HEK293 (cell line): ENCODE data around the gene CDC37.

Experiments
- GLI2 ChIP-seq: fragments of 450-650 bp; formaldehyde crosslinking; IDR thresholded peaks from 2 replicates; pipeline ENCODE4; 2017; ENCODE audit warnings: missing biosample characterization, missing genetic modification characterization, low read depth, borderline replicate concordance
- GLIS2 ChIP-seq: fragments of 450-650 bp; formaldehyde crosslinking; IDR thresholded peaks from 2 replicates; pipeline ENCODE4 v1.5.1; 2016; ENCODE audit warnings: missing biosample characterization, missing genetic modification characterization
- HOXD13 ChIP-seq: sonication (generic); formaldehyde crosslinking; IDR thresholded peaks from 2 replicates; pipeline ENCODE4 v1.8.0; 2022; ENCODE audit warnings: missing genetic modification reagents, borderline replicate concordance
- KLF16 ChIP-seq: fragments of 450-650 bp; formaldehyde crosslinking; IDR thresholded peaks from 2 replicates; pipeline ENCODE4 v1.5.1; 2017; ENCODE audit warnings: missing biosample characterization, missing genetic modification characterization
- KLF7 ChIP-seq: fragments of 450-650 bp; formaldehyde crosslinking; IDR thresholded peaks from 2 replicates; pipeline ENCODE4 v1.5.1; 2016; ENCODE audit warnings: missing biosample characterization, missing genetic modification characterization, borderline replicate concordance
- PBX3 ChIP-seq: sonication (generic); formaldehyde crosslinking; IDR thresholded peaks from 2 replicates; pipeline ENCODE4 v1.8.1; 2022; ENCODE audit warnings: mild to moderate bottlenecking, moderate library complexity, missing genetic modification reagents
- RBAK ChIP-seq: fragments of 450-650 bp; formaldehyde crosslinking; IDR thresholded peaks from 2 replicates; pipeline ENCODE4 v1.5.1; 2016; ENCODE audit warnings: missing biosample characterization, missing genetic modification characterization
- SALL2 ChIP-seq: fragments of 450-650 bp; formaldehyde crosslinking; IDR thresholded peaks from 2 replicates; pipeline ENCODE4 v1.5.0; 2017; ENCODE audit warnings: missing biosample characterization, mild to moderate bottlenecking, missing genetic modification characterization, borderline replicate concordance
- SCRT1 ChIP-seq: fragments of 450-650 bp; formaldehyde crosslinking; IDR thresholded peaks from 2 replicates; pipeline ENCODE4 v1.5.1; 2016; ENCODE audit warnings: missing biosample characterization, missing genetic modification characterization, borderline replicate concordance
- TCF7L2 ChIP-seq: IDR thresholded peaks from 2 replicates; pipeline ENCODE4 v1.6.1; 2011; ENCODE audit warnings: low read depth, mild to moderate bottlenecking, inconsistent platforms, low read length, moderate library complexity, borderline replicate concordance
- TRIM28 ChIP-seq: IDR thresholded peaks from 2 replicates; pipeline ENCODE4 v1.6.1; 2011; ENCODE audit warnings: low read length, control low read depth, borderline replicate concordance
- ZBTB17 ChIP-seq: fragments of 450-650 bp; formaldehyde crosslinking; IDR thresholded peaks from 2 replicates; pipeline ENCODE4 v1.5.1; 2016; ENCODE audit warnings: missing biosample characterization, missing genetic modification characterization
- ZBTB21 ChIP-seq: fragments of 450-650 bp; formaldehyde crosslinking; IDR thresholded peaks from 2 replicates; pipeline ENCODE4 v1.5.1; 2017; ENCODE audit warnings: missing biosample characterization, missing genetic modification characterization
- ZBTB48 ChIP-seq: fragments of 450-650 bp; formaldehyde crosslinking; IDR thresholded peaks from 2 replicates; pipeline ENCODE4 v1.5.1; 2016; ENCODE audit warnings: missing biosample characterization, missing genetic modification characterization
- ZNF202 ChIP-seq: fragments of 450-650 bp; formaldehyde crosslinking; IDR thresholded peaks from 2 replicates; pipeline ENCODE4 v1.5.1; 2016; ENCODE audit warnings: missing biosample characterization, missing genetic modification characterization, borderline replicate concordance
- ZNF280C ChIP-seq: fragments of 450-650 bp; formaldehyde crosslinking; IDR thresholded peaks from 2 replicates; pipeline ENCODE4 v1.5.1; 2016; ENCODE audit warnings: missing biosample characterization, missing genetic modification characterization
- ZNF366 ChIP-seq: fragments of 450-650 bp; formaldehyde crosslinking; conservative IDR thresholded peaks from 2 replicates; pipeline ENCODE4 v1.5.1; 2016; ENCODE audit warnings: missing biosample characterization, missing genetic modification characterization
- ZNF391 ChIP-seq: fragments of 450-650 bp; formaldehyde crosslinking; IDR thresholded peaks from 2 replicates; pipeline ENCODE4 v1.5.1; 2016; ENCODE audit warnings: low read depth, missing biosample characterization, missing genetic modification characterization, borderline replicate concordance
- ZNF423 ChIP-seq: fragments of 450-650 bp; formaldehyde crosslinking; IDR thresholded peaks from 2 replicates; pipeline ENCODE4 v1.5.1; 2016; ENCODE audit warnings: missing biosample characterization, missing genetic modification characterization
- ZNF473 ChIP-seq: fragments of 450-650 bp; formaldehyde crosslinking; IDR thresholded peaks from 2 replicates; pipeline ENCODE4 v1.5.1; 2017; ENCODE audit warnings: missing biosample characterization, missing genetic modification characterization
- ZNF510 ChIP-seq: fragments of 450-650 bp; formaldehyde crosslinking; IDR thresholded peaks from 2 replicates; pipeline ENCODE4 v1.5.1; 2018; ENCODE audit warnings: mild to moderate bottlenecking, missing genetic modification characterization, missing biosample characterization; ENCODE audit not compliant: insufficient replicate concordance
- ZNF561 ChIP-seq: fragments of 450-650 bp; IDR thresholded peaks from 2 replicates; pipeline ENCODE4 v1.5.1; 2018; ENCODE audit warnings: missing biosample characterization, missing genetic modification characterization, borderline replicate concordance
- ZNF596 ChIP-seq: fragments of 450-650 bp; IDR thresholded peaks from 2 replicates; pipeline ENCODE4 v1.5.0; 2018; ENCODE audit warnings: missing biosample characterization, mild to moderate bottlenecking, missing genetic modification characterization, moderate library complexity
- ZNF629 ChIP-seq: fragments of 450-650 bp; formaldehyde crosslinking; IDR thresholded peaks from 2 replicates; pipeline ENCODE4 v1.5.1; 2017; ENCODE audit warnings: missing biosample characterization, missing genetic modification characterization
- ZNF747 ChIP-seq: fragments of 450-650 bp; formaldehyde crosslinking; IDR thresholded peaks from 2 replicates; pipeline ENCODE4 v1.5.1; 2016; ENCODE audit warnings: missing biosample characterization, missing genetic modification characterization
- ZSCAN16 ChIP-seq: fragments of 450-650 bp; formaldehyde crosslinking; IDR thresholded peaks from 2 replicates; pipeline ENCODE4 v1.5.1; 2016; ENCODE audit warnings: missing biosample characterization, missing genetic modification characterization
- ZSCAN5A ChIP-seq: fragments of 450-650 bp; formaldehyde crosslinking; IDR thresholded peaks from 2 replicates; pipeline ENCODE4 v1.5.1; 2016; ENCODE audit warnings: missing biosample characterization, missing genetic modification characterization
- TF ChIP-seq, protein P1 (sequence below): fragments of 450-650 bp; formaldehyde crosslinking; IDR thresholded peaks from 2 replicates; pipeline ENCODE4 v1.5.0; 2017; ENCODE audit warnings: missing biosample characterization, missing genetic modification characterization, borderline replicate concordance
- TF ChIP-seq, protein P2 (sequence below): fragments of 450-650 bp; formaldehyde crosslinking; conservative IDR thresholded peaks from 2 replicates; pipeline ENCODE4 v1.5.1; 2016; ENCODE audit warnings: low read depth, missing biosample characterization, missing genetic modification characterization

Gene CDC37

GRCh38 chr19:10380313-10381102 is 22.8 kb downstream of the CDC37 start, which contains the start of gene TYK2 (continued):
- TF ChIP-seq ZSCAN5A (tag by site-specific recombination) (peak; percentile 18), SCRT1 (no peak), TRIM28 (0 out of 2 replicates have a peak, but pooled peaks have one; percentile 11), RBAK (tag by site-specific recombination) (no peak), SALL2 (no peak), ZBTB17 (tag by site-specific recombination) (peak; percentile 67), ZSCAN16 (tag by site-specific recombination) (peak; percentile 52; the same call in 1 of the 2 replicates), KLF7 (tag by site-specific recombination) (peak; percentile 25; the same call in 1 of the 2 replicates), ZNF747 (tag by site-specific recombination) (no peak), ZNF280C (tag by site-specific recombination) (no peak), ZNF510 (no peak), GLI2 (no peak), ZNF366 (0 out of 2 replicates have a peak, but pooled peaks have one; percentile 29), ZNF629 (tag by site-specific recombination) (peak; percentile 78), HOXD13 (CRISPR knock-in tag) (no peak), ZNF596 (tag by site-specific recombination) (no peak), ZBTB21 (tag by site-specific recombination) (peak; percentile 25; the same call in 1 of the 2 replicates), ZNF473 (no peak), GLIS2 (tag by site-specific recombination) (peak; percentile 88), ZNF561 (tag by site-specific recombination) (no peak; the same call in 1 of the 2 replicates), ZBTB48 (tag by site-specific recombination) (peak; percentile 35; the same call in 1 of the 2 replicates), ZNF391 (peak; percentile 91), ZNF202 (no peak), PBX3 (CRISPR knock-in tag) (peak; percentile 67; the same call in 1 of the 2 replicates), TCF7L2 (no peak), KLF16 (peak; percentile 84), ZNF423 (no peak)
- TF ChIP-seq, protein P1, sequence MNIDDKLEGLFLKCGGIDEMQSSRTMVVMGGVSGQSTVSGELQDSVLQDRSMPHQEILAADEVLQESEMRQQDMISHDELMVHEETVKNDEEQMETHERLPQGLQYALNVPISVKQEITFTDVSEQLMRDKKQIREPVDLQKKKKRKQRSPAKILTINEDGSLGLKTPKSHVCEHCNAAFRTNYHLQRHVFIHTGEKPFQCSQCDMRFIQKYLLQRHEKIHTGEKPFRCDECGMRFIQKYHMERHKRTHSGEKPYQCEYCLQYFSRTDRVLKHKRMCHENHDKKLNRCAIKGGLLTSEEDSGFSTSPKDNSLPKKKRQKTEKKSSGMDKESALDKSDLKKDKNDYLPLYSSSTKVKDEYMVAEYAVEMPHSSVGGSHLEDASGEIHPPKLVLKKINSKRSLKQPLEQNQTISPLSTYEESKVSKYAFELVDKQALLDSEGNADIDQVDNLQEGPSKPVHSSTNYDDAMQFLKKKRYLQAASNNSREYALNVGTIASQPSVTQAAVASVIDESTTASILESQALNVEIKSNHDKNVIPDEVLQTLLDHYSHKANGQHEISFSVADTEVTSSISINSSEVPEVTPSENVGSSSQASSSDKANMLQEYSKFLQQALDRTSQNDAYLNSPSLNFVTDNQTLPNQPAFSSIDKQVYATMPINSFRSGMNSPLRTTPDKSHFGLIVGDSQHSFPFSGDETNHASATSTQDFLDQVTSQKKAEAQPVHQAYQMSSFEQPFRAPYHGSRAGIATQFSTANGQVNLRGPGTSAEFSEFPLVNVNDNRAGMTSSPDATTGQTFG (tag by site-specific recombination), result no peak
- TF ChIP-seq, protein P2, sequence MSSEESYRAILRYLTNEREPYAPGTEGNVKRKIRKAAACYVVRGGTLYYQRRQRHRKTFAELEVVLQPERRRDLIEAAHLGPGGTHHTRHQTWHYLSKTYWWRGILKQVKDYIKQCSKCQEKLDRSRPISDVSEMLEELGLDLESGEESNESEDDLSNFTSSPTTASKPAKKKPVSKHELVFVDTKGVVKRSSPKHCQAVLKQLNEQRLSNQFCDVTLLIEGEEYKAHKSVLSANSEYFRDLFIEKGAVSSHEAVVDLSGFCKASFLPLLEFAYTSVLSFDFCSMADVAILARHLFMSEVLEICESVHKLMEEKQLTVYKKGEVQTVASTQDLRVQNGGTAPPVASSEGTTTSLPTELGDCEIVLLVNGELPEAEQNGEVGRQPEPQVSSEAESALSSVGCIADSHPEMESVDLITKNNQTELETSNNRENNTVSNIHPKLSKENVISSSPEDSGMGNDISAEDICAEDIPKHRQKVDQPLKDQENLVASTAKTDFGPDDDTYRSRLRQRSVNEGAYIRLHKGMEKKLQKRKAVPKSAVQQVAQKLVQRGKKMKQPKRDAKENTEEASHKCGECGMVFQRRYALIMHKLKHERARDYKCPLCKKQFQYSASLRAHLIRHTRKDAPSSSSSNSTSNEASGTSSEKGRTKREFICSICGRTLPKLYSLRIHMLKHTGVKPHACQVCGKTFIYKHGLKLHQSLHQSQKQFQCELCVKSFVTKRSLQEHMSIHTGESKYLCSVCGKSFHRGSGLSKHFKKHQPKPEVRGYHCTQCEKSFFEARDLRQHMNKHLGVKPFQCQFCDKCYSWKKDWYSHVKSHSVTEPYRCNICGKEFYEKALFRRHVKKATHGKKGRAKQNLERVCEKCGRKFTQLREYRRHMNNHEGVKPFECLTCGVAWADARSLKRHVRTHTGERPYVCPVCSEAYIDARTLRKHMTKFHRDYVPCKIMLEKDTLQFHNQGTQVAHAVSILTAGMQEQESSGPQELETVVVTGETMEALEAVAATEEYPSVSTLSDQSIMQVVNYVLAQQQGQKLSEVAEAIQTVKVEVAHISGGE (tag by site-specific recombination), result peak; percentile 96
